GM19372 (cell line): ENCODE results near the gene KMT2C.
A peak's percentile ranks its signal among the peaks of the same experiment; 100 is the strongest.
"Not testable (repeated sequence)": the region's sequence is repeated elsewhere in the genome, so short reads cannot be mapped to it uniquely, and the experiment has no call there.

Experiments used
- ATAC-seq: cut with Tn5 transposase; IDR thresholded peaks from one replicate; pipeline ENCODE4 v1.9.1; 2021; ENCODE audit warnings: mild to moderate bottlenecking, low read depth, moderate library complexity; ENCODE audit not compliant: unreplicated experiment

Gene KMT2C

GRCh38 chr7:152406491-152406890 lies 29.3 kb downstream of the KMT2C start:
- no peak for ATAC-seq

GRCh38 chr7:152406030-152406429 lies 29.8 kb downstream of the KMT2C start:
- ATAC-seq = not testable (repeated sequence)

DNA sequence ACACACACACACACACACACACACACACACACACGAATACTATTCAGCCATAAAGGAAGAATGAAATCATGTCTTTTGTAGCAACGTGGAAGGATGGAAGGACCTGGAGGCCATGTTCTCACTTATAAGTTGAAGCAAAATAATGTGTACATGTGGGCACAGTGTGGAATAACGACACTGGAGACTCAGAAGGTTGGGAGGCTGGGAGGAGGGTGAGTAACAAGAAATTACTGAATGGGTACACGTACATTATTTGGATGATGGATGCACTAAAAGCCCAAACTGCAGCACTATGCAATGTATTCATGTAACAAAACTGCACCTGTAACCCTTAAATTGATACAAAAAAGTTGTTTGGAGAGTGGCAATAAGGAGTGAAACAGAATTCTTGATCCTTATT lies 32.1 kb downstream of the KMT2C start:
- ATAC-seq = no peak

DNA sequence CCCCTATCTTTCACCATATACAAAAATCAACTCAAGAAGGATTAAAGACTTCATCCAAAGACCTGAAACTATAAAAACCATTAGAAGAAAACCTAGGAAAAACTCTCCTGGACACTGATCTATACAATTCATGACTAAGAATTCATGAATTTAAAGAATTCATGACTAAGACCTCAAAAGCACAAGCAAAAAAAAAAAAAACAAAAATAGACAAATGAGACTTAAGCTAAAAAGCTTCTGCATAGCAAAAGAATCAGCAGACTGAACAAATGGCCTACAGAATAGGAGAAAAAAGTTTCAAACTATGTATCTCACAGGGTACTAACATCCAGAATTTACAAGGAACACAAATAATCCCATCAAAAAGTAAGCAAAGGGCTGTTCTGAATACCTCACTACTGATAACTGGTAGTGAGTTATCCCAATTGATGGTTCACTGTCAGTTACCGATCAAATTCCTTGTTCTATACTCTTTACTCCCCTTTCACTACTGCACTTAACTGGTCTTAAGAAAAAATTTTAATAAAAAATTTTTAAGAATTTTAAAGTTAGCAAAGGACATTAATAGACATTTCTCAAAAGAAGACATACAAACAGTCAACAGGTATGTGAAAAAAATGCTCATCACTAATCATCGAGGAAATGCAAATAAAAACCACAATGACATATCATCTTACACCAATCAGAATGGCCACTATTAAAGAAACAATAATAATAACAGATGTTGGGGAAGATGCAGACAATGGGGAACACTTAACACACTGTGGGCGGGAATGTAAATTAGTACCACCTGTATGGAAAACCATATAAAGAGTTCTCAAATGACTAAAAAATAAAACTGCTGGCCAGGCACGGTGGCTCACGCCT lies 33.2 kb downstream of the KMT2C start:
- no peak for ATAC-seq

DNA sequence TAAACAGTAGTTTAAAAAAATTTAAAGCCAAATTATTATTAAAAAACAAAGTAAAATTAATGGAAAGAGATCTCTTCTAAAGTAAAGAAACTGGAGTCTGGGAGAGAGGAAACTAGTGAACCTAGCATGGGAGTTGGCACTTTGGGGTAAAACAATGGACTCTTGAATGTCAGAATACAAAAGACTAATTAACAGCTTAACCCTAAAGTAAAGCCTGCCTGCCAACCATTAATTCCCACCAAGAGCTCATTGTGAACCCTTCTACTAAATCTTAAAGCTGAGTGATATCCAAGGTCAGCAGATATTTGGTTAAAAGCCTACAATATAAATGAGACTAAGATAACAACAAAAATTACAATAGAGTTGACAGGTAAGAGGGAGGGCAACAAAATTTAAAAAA lies 36.5 kb downstream of the KMT2C start:
- ATAC-seq = no peak

GRCh38 chr7:152395112-152395511 lies 40.7 kb downstream of the KMT2C start:
- ATAC-seq = no peak

- ATAC-seq = not testable (repeated sequence)
Measured at GRCh38 chr7:152394214-152394613, 41.6 kb downstream of the KMT2C start.

- peak; percentile 65 for ATAC-seq
Measured at GRCh38 chr7:152392254-152392653, 43.5 kb downstream of the KMT2C start.

- not testable (repeated sequence) for ATAC-seq
Measured at GRCh38 chr7:152386136-152386764, 49.6 kb downstream of the KMT2C start.

- ATAC-seq = not testable (repeated sequence)
Measured at GRCh38 chr7:152384235-152385200, 51.3 kb downstream of the KMT2C start.

DNA sequence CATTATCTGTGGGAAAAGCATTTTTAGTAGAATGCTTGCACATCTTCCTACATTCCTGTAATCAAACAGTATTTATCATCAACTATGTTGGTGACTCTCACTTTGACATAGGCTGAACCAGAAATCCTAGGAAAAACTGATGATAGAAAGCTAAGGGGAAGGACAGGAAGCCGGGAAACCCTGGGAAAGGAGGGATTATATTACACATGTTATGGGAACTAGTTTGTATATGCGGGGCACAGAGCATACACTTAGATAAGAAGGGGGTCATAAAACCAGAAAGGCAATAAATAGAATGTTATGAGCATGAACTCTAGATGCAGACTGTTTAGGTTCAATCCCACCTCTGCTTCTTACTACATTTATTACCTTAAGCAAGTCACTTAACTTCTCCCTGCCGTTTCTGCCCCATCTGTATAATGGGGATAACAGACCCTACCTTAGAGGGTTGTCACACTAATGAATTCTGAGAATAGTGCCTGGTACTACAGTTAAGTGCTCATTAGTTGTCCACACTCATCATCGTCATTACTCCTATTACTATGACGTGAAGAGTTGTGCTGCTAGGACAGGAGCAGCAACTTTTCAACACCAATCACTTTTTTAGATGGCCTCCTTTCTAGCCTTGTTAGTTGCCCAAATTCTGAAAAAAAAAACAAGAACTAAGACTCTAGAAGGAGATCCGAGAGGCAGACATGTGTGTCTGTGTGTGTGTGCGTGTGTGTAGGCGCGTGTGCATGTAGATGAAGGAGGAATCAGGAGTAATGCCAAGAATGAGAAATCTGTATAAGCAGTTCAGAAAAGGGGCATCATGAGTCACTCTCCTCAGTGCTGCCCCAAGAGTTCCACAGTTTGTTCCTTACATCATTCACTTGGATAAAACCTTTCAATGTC lies 52.2 kb downstream of the KMT2C start:
- ATAC-seq = no peak

- ATAC-seq = no peak
Measured at GRCh38 chr7:152382244-152382643, 53.6 kb downstream of the KMT2C start.

DNA sequence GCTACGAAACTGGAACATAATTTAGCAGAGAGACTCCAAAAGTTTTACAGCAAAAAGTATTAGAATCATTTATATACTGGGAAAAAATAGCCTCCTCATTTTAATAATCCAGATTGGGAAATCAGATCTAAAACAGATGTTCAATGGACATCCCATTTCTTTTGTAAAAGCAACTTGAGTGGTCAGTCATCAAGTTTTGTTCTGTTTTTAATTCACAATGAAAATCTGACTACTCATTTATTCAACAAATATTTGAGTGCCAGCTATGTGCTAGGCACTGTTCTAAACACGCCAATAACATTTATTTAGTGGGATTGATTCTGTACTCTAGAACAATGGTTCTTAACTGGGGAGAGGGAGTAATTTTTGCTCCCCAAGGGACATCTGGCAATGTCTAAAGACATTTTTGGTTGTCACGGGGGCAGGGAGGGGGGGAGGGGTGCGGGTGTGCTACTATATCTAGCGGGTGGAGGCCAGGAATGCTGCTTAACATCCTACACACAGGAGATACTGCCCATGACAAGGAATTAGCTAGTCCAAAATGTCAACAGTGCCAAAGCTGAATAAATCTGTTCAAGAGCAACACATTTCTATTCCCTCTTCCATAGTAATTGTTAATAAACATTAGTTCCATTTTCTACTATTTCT lies 54.7 kb downstream of the KMT2C start:
- ATAC-seq = not testable (repeated sequence)

GRCh38 chr7:152378497-152378896 lies 57.3 kb downstream of the KMT2C start:
- not testable (repeated sequence) for ATAC-seq

- ATAC-seq = not testable (repeated sequence)
Measured at GRCh38 chr7:152376716-152377484, 58.9 kb downstream of the KMT2C start.

DNA sequence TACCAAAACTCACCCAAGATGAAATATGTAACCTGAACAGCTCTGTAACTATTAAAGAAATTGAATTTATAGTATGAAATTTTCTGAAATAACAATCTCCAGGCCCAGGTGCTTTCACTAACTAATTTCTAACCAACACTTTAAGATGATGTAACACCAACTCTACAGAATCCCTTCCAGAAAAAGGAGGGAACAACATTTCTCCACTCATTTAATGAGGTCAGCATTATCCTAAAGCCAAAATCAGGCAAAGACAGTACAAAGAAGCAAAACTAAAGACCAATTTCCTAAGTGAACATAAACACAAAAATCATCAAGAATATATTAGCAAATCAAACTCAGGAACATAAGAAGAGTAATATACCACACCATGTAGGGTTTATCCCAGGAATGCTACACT lies 65.5 kb downstream of the KMT2C start:
- no peak for ATAC-seq

DNA sequence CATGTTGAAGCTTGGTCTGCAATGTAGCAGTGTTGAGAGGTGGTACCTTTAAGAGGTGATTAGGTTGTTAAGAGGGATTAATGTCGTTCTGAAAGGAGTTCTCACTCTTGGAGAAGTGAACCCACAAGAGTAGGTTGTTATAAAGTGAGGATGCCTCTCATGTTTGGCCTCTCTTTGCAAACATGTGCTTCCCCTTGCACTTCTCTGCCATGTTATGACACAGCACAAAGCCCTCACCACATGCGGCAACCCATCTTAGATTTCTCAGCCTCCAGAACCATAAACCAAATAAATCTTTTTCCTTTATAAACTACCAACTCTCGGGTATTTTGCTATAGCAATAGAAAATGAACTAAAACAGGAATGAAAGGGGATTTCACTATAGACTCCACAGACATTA lies 66.3 kb downstream of the KMT2C start:
- no peak for ATAC-seq

DNA sequence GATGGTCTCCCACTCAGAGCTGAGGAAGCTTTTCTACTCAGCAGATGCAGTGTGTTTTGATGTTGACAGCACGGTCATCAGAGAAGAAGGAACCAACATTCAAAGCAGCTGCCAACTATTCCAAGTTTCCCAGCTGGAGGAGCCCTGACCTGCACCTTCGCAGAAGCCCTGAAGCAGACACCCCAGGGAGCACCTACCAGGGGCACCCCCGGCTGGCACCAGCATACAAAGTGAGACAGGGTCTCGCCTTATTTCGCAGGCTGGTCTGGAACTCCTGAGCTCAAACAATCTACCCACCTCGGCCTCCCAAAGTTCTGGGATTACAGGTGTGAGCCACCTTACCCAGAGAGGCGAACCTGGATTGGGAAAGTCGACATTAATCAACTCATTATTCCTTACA lies 68.6 kb downstream of the KMT2C start:
- ATAC-seq = no peak

DNA sequence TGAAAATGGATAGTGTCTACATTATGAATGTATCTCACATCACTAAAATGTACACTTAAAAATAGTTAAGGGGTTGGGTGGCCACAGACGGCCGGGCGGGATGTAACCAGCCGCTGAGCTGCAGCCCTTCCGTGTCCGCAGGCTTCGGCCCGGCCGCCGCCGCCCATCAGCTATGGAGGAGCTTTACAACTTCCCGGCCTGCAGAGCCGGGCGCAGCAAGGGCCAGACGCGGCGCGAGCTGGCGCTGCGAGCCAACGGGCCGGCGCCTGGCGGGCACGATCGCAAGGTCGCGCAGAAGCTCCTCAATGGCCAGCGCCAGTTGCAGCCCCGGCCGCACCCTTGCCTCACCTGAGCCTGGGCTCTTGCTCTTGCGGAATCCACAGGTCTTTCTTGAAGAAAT lies 69.1 kb downstream of the KMT2C start:
- ATAC-seq = no peak
